Measurements from ENCODE around the gene TTC39C. TPM values are rescaled to one million over a fixed set of nuclear protein-coding genes. Genes with fewer than 3 reads are reported as not detected.
A peak's percentile ranks its signal among the peaks of the same experiment; 100 is the strongest.

Gene TTC39C
- total RNA-seq (2021; fragmentation: NEBNext Ultra II Directional; extraction: Animal tissue kit (Norgen Biotek cat#: 25700)) (78.6 and 79.1 TPM in 2 replicates), polyA plus RNA-seq (2011; rRNA removed) (6.2 and 8.1 TPM in 2 replicates), polyA minus RNA-seq (2011; rRNA and poly(A)+ RNA removed) (29.2 and 31.6 TPM in 2 replicates)
- 12.5 TPM for polyA plus RNA-seq (2011; cell fraction: cytosol; rRNA removed)
- polyA plus RNA-seq (2011; cell fraction: nucleus; rRNA removed): 13.4 TPM
- 13.5 to 17.1 TPM (median 13.6 TPM) in 4 replicates for polyA plus RNA-seq (2012, experiment 1 of 2)
- 7.6 TPM for polyA plus RNA-seq (2012, experiment 2 of 2)
- polyA plus RNA-seq (2013, experiment 1 of 2): 44.7 TPM
- polyA plus RNA-seq (2013, experiment 2 of 2): 42.2 TPM
- polyA minus RNA-seq (2011; cell fraction: cytosol; rRNA and poly(A)+ RNA removed): 22.7 TPM
- polyA minus RNA-seq (2011; cell fraction: nucleus; rRNA and poly(A)+ RNA removed): 37.4 TPM
- long read RNA-seq, experiment 1, transcript TTC39C-209 (2 exons, 1,048 nt): major isoform, 8 of 40 reads
- long read RNA-seq, experiment 1, partial matches to known transcripts: 6 of 40 reads
- long read RNA-seq, experiment 1, other reads (novel, unspliced or antisense): 21 of 40 reads
- long read RNA-seq, experiment 2: 0 reads

DNA sequence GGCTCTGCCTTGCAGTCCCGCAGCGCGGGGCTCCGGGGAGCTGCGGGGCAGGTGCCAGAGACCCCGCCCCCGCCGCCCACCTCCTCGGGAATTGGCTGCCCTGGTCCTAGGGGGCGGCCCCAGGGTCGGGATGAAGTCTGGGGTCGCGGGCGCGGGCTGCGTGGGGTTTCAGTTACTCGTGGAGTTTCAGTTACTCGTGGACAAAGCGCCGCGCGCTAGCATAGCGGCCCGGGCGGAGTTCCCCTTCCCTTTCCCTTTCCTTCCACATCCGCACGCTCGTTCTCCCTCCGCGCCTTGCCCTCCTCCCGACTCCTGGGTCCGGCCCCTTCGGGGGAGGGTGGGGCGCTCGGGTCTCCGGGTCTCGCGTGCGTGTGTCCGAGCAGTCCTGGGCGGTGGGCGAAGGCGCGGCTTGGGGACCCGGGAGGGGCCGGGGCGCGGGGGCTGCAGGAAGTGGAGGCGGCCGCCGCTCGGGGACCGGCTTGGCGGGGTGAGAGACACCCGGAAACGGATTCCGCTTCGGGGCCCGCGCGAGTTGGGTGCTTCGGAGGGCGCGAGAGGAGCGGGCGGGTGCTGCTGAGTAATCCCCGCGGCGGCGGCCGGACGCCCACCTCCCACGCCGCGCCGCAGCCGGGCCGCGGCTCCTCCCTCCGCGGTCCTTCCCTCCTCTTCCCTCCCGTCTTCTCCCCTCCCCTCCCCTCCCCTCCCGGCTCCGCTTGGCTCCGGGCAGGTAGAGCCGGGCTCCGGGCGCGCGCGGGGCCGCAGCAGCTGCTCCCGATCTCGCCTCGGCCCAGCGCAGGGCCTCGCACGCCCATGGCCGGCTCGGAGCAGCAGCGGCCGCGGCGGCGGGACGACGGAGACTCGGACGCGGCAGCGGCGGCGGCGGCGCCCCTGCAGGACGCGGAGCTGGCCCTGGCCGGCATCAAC is at the start of gene TTC39C:
TTC39C (plus strand) TSS at position 693 of the 924 bp plus-strand sequence; CDS start at position 811, 118 bp downstream.
- Histone ChIP-seq H3K23ac (ENCODE audit: insufficient read length) (no peak within 1 kb of the TSS), H4K20me1 (replicated peaks in 1 of 2; ENCODE audit: control insufficient read depth in 1 of 2, insufficient read depth in 2 of 2, low read length in 2 of 2) (peaks cover 0 to 3% of the 10 kb centered on the region in 2 experiments), H3K79me1 (ENCODE audit: low read depth, low read length) (no peaks in the 10 kb centered on the region; the same call in 1 of the 2 replicates), H4K5ac (ENCODE audit: insufficient read length, low read depth, low read length) (no peak within 1 kb of the TSS), H3K9me3 (ENCODE audit: insufficient read depth in 2 of 2, low read depth in 1 of 2, low read length in 1 of 2) (no peaks in the 10 kb centered on the region), H3K56ac (replicated peaks; ENCODE audit: insufficient read length, low read depth, low read length) (peak within 1 kb of the TSS; percentile 47), H3K23me2 (ENCODE audit: low read depth, low read length) (peaks cover 7% of the 10 kb centered on the region), H3K79me2 (ENCODE audit: control insufficient read depth in 1 of 2, insufficient read depth in 2 of 2, low read length in 2 of 2) (peaks cover 5 to 42% of the 10 kb centered on the region in 2 experiments), H4K8ac (ENCODE audit: extremely low read depth, insufficient read depth, low read length) (peak within 1 kb of the TSS; percentile 84), H3K18ac (ENCODE audit: extremely low read depth, low read length) (peak within 1 kb of the TSS; percentile 49), H3K4me3 (ENCODE audit: extremely low read depth in 1 of 4, insufficient read depth in 2 of 4, low read depth in 3 of 4, low read length in 4 of 4) (peak within 1 kb of the TSS; percentile 67 to 94 (median 78)), H2BK20ac (ENCODE audit: low read length) (no peak within 1 kb of the TSS; the same call in 1 of the 2 replicates), H4K91ac (replicated peaks; ENCODE audit: insufficient read length, low read length) (peak within 1 kb of the TSS; percentile 23), H3K4me2 (ENCODE audit: insufficient read depth in 1 of 2, low read depth in 2 of 2, low read length in 2 of 2) (peak within 1 kb of the TSS; percentile 76 to 88), H2AK5ac (ENCODE audit: low read depth, low read length) (no peak within 1 kb of the TSS; the same call in 1 of the 2 replicates), H2BK120ac (replicated peaks; ENCODE audit: low read depth, low read length) (no peak within 1 kb of the TSS), H3K14ac (ENCODE audit: insufficient read length) (no peak within 1 kb of the TSS), H3K4ac (replicated peaks; ENCODE audit: insufficient read length, low read depth, low read length) (peak within 1 kb of the TSS; percentile 48), H3K27ac (ENCODE audit: low read depth, low read length) (no peak within 1 kb of the TSS; the same call in 1 of the 2 replicates), H2BK5ac (ENCODE audit: low read depth, low read length) (no peak within 1 kb of the TSS), H3K4me1 (replicated peaks in 1 of 4; ENCODE audit: control insufficient read depth in 3 of 4, insufficient read depth in 4 of 4, low read length in 3 of 4) (peaks cover 8 to 25% (median 15%) of the 10 kb centered on the region in 4 experiments; a peak in 6 of 7 replicates), H3K9ac (replicated peaks in 1 of 4; ENCODE audit: extremely low read depth in 1 of 4, low read depth in 3 of 4, low read length in 3 of 4) (peak within 1 kb of the TSS; percentile 30 to 74 (median 55); a peak in 6 of 7 replicates), H2AFZ (ENCODE audit: low read length) (peak within 1 kb of the TSS; percentile 53; the same call in 1 of the 2 replicates), H2BK12ac (ENCODE audit: low read depth, low read length) (no peak within 1 kb of the TSS), H3K36me3 (ENCODE audit: control insufficient read depth in 2 of 4, insufficient read depth in 4 of 4, low read length in 3 of 4) (no peaks in the 10 kb centered on the region), H3K27me3 (replicated peaks in 1 of 4; ENCODE audit: control insufficient read depth in 3 of 4, extremely low read depth in 1 of 4, insufficient read depth in 3 of 4, low read length in 3 of 4) (peaks cover 0 to 8% (median 2%) of the 10 kb centered on the region in 4 experiments; a peak in 1 of 7 replicates), H2BK15ac (ENCODE audit: low read length) (no peak within 1 kb of the TSS; the same call in 1 of the 2 replicates)
- ChIA-PET POLR2A (ENCODE audit: partially characterized antibody) (interaction anchor here (0.6 to 3.2 kb wide), 6 partner anchors 8 to 64 kb away, joined by 3 to 12 read pairs (median 4); no protein-coding TSS in a partner anchor), CTCF (ENCODE audit: partially characterized antibody) (interaction anchor here (0.6 kb wide), 1 partner anchor 87 kb away, joined by 3 read pairs; no protein-coding TSS in a partner anchor)
- WGBS, 2 experiments (ENCODE audit: extremely low coverage in 1 of 2, insufficient coverage in 1 of 2, insufficient read length in 1 of 2, insufficient replicate concordance in 2 of 2, low coverage in 1 of 2, low lambda C conversion rate in 2 of 2, missing lambda C conversion rate in 1 of 2): 2% methylated on average over 57 of the region's 118 CpGs; no CpG with 5 or more reads in 1 of the 2 experiments
- FAIRE-seq (no peak), DNase-seq (ENCODE audit: low read depth in 1 of 2, low spot score in 2 of 2) (peak in 1 of 2 experiments; percentile 79)
- TF ChIP-seq HDAC6 (IDR thresholded peaks at IDR 0.05; ENCODE audit: low read depth, low read length): no peak
- TF ChIP-seq KDM4A (IDR thresholded peaks at IDR 0.05; ENCODE audit: low read depth, low read length, severe bottlenecking): peak; percentile 79
- TF ChIP-seq, protein P1, sequence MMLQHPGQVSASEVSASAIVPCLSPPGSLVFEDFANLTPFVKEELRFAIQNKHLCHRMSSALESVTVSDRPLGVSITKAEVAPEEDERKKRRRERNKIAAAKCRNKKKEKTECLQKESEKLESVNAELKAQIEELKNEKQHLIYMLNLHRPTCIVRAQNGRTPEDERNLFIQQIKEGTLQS (IDR thresholded peaks at IDR 0.05; ENCODE audit: insufficient read depth, low read depth, low read length): no peak
- TF ChIP-seq SIRT6 (IDR thresholded peaks at IDR 0.05; ENCODE audit: low read length): no peak
- TF ChIP-seq, protein P2, sequence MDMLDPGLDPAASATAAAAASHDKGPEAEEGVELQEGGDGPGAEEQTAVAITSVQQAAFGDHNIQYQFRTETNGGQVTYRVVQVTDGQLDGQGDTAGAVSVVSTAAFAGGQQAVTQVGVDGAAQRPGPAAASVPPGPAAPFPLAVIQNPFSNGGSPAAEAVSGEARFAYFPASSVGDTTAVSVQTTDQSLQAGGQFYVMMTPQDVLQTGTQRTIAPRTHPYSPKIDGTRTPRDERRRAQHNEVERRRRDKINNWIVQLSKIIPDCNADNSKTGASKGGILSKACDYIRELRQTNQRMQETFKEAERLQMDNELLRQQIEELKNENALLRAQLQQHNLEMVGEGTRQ (IDR thresholded peaks at IDR 0.05; ENCODE audit: low read length): no peak

Data from H1 (cell line).